Neural cell (in vitro differentiated cells): ENCODE measurements around the gene PLA2G1B. TPM values are rescaled to one million over a fixed set of nuclear protein-coding genes. Genes with fewer than 3 reads are reported as not detected.

Source experiments
- H2AFZ ChIP-seq: fragments of 200-600, 300-800 bp; sonication (generic), shearing (Covaris generic); 2 replicates; pipeline ENCODE4 v1.6.0; 2014; ENCODE audit warnings: low read depth, mild to moderate bottlenecking, antibody characterized with exemption, low read length, moderate library complexity
- H3F3A ChIP-seq: fragments of 200-600 bp; shearing (Covaris generic); 2 replicates; pipeline ENCODE4 v1.6.1; 2016; ENCODE audit warnings: mild to moderate bottlenecking, moderate library complexity, mixed read lengths, antibody characterized with exemption, low read length; ENCODE audit not compliant: insufficient read depth, poor library complexity, severe bottlenecking
- H3K27ac ChIP-seq: fragments of 200-600, 300-800 bp; sonication (generic), shearing (Covaris generic); 2 replicates; pipeline ENCODE4 v1.5.1; 2014; ENCODE audit warnings: mild to moderate bottlenecking, low read length, moderate library complexity
- H3K27me3 ChIP-seq: fragments of 300-800, 200-600 bp; sonication (generic), shearing (Covaris generic); 2 replicates; pipeline ENCODE4 v1.6.0; 2014; ENCODE audit warnings: mild to moderate bottlenecking, low read depth, low read length, moderate library complexity; ENCODE audit not compliant: insufficient read depth
- H3K36me3 ChIP-seq: fragments of 300-800, 200-600 bp; sonication (generic), shearing (Covaris generic); 2 replicates; pipeline ENCODE4 v1.5.1; 2014; ENCODE audit warnings: mild to moderate bottlenecking, antibody characterized with exemption, low read length, moderate library complexity; ENCODE audit not compliant: insufficient read depth
- H3K4me2 ChIP-seq: fragments of 300-800, 200-600 bp; sonication (generic), shearing (Covaris generic); 2 replicates; pipeline ENCODE4 v1.6.0; 2014; ENCODE audit warnings: mild to moderate bottlenecking, low read length
- H3K4me3 ChIP-seq: fragments of 300-800, 200-600 bp; sonication (generic), shearing (Covaris generic); 2 replicates; pipeline ENCODE4 v1.5.1; 2014; ENCODE audit warnings: mild to moderate bottlenecking, low read length, moderate library complexity
- H3K79me2 ChIP-seq: fragments of 200-600 bp; shearing (Covaris generic); replicated peaks from 2 replicates; pipeline ENCODE4 v1.6.0; 2014; ENCODE audit warnings: mild to moderate bottlenecking, low read length, moderate library complexity; ENCODE audit not compliant: insufficient read depth
- H3K9ac ChIP-seq: fragments of 300-800, 200-600 bp; sonication (generic), shearing (Covaris generic); 2 replicates; pipeline ENCODE4 v1.6.1; 2016; ENCODE audit warnings: mild to moderate bottlenecking, low read length, mixed read lengths
- H3K9me2 ChIP-seq: fragments of 200-600 bp; shearing (Covaris generic); 2 replicates; pipeline ENCODE4 v1.6.1; 2016; ENCODE audit warnings: mild to moderate bottlenecking, low read length, mixed read lengths; ENCODE audit not compliant: insufficient read depth
- H3K9me3 ChIP-seq: fragments of 200-600, 300-800 bp; sonication (generic), shearing (Covaris generic); 2 replicates; pipeline ENCODE4 v1.6.1; 2016; ENCODE audit warnings: mild to moderate bottlenecking, mixed run types, low read length, moderate library complexity, mixed read lengths
- H4K20me1 ChIP-seq: fragments of 200-600 bp; shearing (Covaris generic); 2 replicates; pipeline ENCODE4 v1.6.1; 2016; ENCODE audit warnings: mild to moderate bottlenecking, mixed run types; ENCODE audit not compliant: insufficient read depth
- CTCF ChIP-seq: fragments of 450-650 bp; IDR thresholded peaks from 2 replicates; pipeline ENCODE4 v1.5.1; 2014; ENCODE audit warnings: antibody characterized with exemption, mild to moderate bottlenecking, moderate library complexity; ENCODE audit not compliant: poor library complexity, severe bottlenecking
- EP300 ChIP-seq: fragments of 450-650 bp; conservative IDR thresholded peaks from 2 replicates; pipeline ENCODE4 v1.6.1; 2014; ENCODE audit warnings: antibody characterized with exemption, mild to moderate bottlenecking, moderate library complexity; ENCODE audit not compliant: poor library complexity, severe bottlenecking
- EZH2 ChIP-seq: fragments of 200-600, 300-800 bp; shearing (Covaris generic), sonication (generic); IDR thresholded peaks from 2 replicates; pipeline ENCODE4 v1.6.1; 2014; ENCODE audit warnings: antibody characterized with exemption, low read length, borderline replicate concordance, mild to moderate bottlenecking; ENCODE audit not compliant: insufficient read depth, poor library complexity, severe bottlenecking
- MXI1 ChIP-seq: fragments of 450-650 bp; conservative IDR thresholded peaks from 2 replicates; pipeline ENCODE4 v1.6.1; 2014; ENCODE audit warnings: antibody characterized with exemption, mild to moderate bottlenecking; ENCODE audit not compliant: poor library complexity, severe bottlenecking
- POLR2AphosphoS5 ChIP-seq: IDR thresholded peaks from 2 replicates; pipeline ENCODE4 v1.6.1; 2012
- RAD21 ChIP-seq: fragments of 450-650 bp; conservative IDR thresholded peaks from 2 replicates; pipeline ENCODE4 v1.6.1; 2014; ENCODE audit warnings: antibody characterized with exemption, mild to moderate bottlenecking, moderate library complexity
- REST ChIP-seq: IDR thresholded peaks from 2 replicates; pipeline ENCODE4 v1.6.1; 2012; ENCODE audit warnings: borderline replicate concordance
- SMC3 ChIP-seq: fragments of 450-650 bp; conservative IDR thresholded peaks from 2 replicates; pipeline ENCODE4 v1.6.1; 2014; ENCODE audit warnings: antibody characterized with exemption, mild to moderate bottlenecking, moderate library complexity; ENCODE audit not compliant: poor library complexity
- TAF1 ChIP-seq: IDR thresholded peaks from 2 replicates; pipeline ENCODE4 v1.6.1; 2012; ENCODE audit warnings: low read depth
- polyA plus RNA-seq: library from polyadenylated mRNA; depleted of rRNA; stranded (reverse); fragments of >200 nt; gene quantifications from 2 replicates; pipeline ENCODE4 v1.2.3, GENCODE V29; 2014

Gene PLA2G1B
- polyA plus RNA-seq, 1 donor from 2014 or later = not detected

- H3K27me3 ChIP-seq = no peaks in the 10 kb centered on the region
- no peak overlapping the region for H2AFZ ChIP-seq
- H3F3A ChIP-seq = no peaks in the 10 kb centered on the region
- no peak overlapping the region for H3K4me3 ChIP-seq
- no peak overlapping the region for H3K9ac ChIP-seq
- no peaks in the 10 kb centered on the region for H3K9me2 ChIP-seq
- no peak for TF ChIP-seq CTCF
- TF ChIP-seq EZH2 = no peak
- TF ChIP-seq SMC3 = no peak
- no peak for TF ChIP-seq MXI1
- TF ChIP-seq REST = no peak
- TF ChIP-seq POLR2AphosphoS5 = no peak
- no peak for TF ChIP-seq TAF1
- no peak for TF ChIP-seq RAD21
- no peak for TF ChIP-seq EP300
- H3K36me3 ChIP-seq = no peaks in the 10 kb centered on the region
- H3K79me2 ChIP-seq = no peaks in the 10 kb centered on the region
- no peak overlapping the region for H3K4me2 ChIP-seq
- H4K20me1 ChIP-seq = no peaks in the 10 kb centered on the region
- no peaks in the 10 kb centered on the region for H3K9me3 ChIP-seq
- no peak overlapping the region for H3K27ac ChIP-seq
These were observed 15.5 kb upstream of the PLA2G1B start for GRCh38 chr12:120343039-120343537.

- Histone ChIP-seq H3K36me3 (no peaks in the 10 kb centered on the region), H3K9me2 (no peaks in the 10 kb centered on the region), H3K9me3 (peaks cover 4% of the 10 kb centered on the region), H2AFZ (no peak overlapping the region), H3F3A (no peaks in the 10 kb centered on the region), H3K79me2 (no peaks in the 10 kb centered on the region), H3K4me3 (no peak overlapping the region), H3K4me2 (no peak overlapping the region), H3K27me3 (no peaks in the 10 kb centered on the region), H3K9ac (no peak overlapping the region), H3K27ac (no peak overlapping the region), H4K20me1 (no peaks in the 10 kb centered on the region)
- TF ChIP-seq MXI1 = no peak
- no peak for TF ChIP-seq EZH2
- no peak for TF ChIP-seq RAD21
- no peak for TF ChIP-seq TAF1
- no peak for TF ChIP-seq SMC3
These were observed 14.8 kb upstream of the PLA2G1B start for GRCh38 chr12:120342175-120343038.
